ENCODE results near the gene ITGB8.

The ITGB8 gene

DNA sequence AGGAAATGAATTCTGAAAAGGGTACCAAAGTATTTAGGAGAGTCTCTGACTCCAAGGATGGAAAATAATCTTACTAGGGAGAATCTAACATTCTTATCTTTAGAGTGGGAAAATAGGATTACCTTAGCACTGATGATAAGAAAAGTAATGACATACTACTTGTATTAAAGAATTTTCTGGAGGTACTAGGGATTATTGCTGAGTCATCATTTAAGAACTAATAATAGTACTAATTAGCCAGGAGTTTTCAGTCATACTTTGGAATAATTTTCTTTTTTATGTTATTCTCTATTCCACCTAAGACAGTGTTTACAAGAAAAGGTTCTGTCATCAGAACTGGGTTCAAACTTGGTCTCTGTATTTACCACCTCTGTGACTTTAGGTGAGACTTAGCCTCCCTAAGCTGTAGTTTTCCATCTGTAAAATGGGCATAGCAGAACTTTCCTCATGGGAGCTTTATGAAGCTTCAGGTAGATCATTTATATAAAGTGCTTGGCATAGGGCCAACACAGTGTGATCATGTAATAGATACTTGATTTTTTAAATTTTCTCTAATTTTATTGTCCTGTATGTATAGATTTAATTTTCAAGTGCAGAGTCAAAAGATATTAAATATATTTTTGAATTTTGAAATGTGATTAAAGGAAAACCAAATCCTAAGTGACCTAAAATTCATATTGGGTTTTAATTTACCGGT lies 20.4 kb downstream of the ITGB8 start:
- in situ Hi-C loops (cut with MboI; ENCODE audit: low pct_unique_long_range_greater_than_20kb, low sequenced_read_pairs, unreplicated experiment): no loop called here
- TF ChIP-seq, protein P1, sequence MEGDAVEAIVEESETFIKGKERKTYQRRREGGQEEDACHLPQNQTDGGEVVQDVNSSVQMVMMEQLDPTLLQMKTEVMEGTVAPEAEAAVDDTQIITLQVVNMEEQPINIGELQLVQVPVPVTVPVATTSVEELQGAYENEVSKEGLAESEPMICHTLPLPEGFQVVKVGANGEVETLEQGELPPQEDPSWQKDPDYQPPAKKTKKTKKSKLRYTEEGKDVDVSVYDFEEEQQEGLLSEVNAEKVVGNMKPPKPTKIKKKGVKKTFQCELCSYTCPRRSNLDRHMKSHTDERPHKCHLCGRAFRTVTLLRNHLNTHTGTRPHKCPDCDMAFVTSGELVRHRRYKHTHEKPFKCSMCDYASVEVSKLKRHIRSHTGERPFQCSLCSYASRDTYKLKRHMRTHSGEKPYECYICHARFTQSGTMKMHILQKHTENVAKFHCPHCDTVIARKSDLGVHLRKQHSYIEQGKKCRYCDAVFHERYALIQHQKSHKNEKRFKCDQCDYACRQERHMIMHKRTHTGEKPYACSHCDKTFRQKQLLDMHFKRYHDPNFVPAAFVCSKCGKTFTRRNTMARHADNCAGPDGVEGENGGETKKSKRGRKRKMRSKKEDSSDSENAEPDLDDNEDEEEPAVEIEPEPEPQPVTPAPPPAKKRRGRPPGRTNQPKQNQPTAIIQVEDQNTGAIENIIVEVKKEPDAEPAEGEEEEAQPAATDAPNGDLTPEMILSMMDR (IDR thresholded peaks at IDR 0.05; ENCODE audit: extremely low read depth, insufficient read depth, missing control alignments): no peak
- DNase-seq (ENCODE audit: low spot score): no peak

DNA sequence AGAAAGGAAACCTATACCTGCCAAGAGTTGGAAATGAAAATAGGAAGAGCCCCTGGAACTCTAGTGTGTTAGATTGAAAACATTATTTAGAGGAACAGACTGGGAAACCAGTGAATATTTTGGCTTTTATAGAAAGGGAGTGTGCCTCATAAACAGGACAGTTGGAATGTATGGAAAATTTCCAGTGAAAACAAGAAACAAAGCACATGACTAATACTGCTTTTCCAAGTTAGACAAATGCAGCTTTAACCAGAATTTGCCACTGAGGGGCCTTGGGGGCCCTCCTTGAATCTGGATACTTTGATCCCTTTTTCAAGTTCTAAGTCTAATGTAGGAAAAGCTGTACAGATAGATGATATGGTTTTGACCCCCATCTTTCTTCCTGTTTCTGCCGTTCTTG lies 21.2 kb downstream of the ITGB8 start:
- DNase-seq (ENCODE audit: low spot score): no peak
- TF ChIP-seq, protein P1 (IDR thresholded peaks at IDR 0.05; ENCODE audit: extremely low read depth, insufficient read depth, missing control alignments): no peak
- in situ Hi-C loops (cut with MboI; ENCODE audit: low pct_unique_long_range_greater_than_20kb, low sequenced_read_pairs, unreplicated experiment): no loop called here

DNA sequence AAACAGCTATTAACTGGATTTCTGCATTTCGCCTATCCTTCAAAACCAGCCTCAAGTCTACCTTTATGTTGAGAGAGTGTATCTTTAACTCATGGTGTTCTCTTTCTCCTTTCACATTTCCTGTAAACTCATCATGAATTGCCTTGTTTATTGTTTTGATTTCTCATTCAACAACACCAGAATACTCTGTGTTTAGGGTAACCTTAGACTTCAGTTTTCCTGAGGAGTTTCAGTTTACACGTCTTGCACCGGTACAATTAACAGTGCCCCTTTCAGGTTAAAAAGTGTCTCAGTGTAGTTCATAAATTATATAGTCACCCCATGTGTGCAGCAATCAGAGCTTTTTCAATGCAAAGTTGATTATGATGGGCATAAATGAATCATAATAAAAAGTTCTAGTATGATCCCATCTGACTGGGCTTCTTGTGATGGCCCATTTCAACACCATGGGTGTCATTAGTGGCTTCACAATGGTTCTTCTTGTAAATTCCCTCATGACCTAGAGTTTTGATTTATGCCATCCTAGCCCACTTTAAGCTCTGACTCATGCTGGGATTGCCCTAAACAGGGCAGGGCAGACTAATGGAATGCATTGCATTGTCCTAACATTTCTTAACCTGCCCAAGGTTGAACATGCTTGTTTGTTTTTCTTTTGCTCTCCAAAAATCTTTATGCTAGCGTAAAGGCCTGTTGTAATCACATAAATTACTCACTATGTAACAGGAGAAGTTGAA lies 22.0 kb downstream of the ITGB8 start:
- in situ Hi-C loops (cut with MboI; ENCODE audit: low pct_unique_long_range_greater_than_20kb, low sequenced_read_pairs, unreplicated experiment): no loop called here
- TF ChIP-seq, protein P1 (IDR thresholded peaks at IDR 0.05; ENCODE audit: extremely low read depth, insufficient read depth, missing control alignments): no peak
- no peak for DNase-seq (ENCODE audit: low spot score)

DNA sequence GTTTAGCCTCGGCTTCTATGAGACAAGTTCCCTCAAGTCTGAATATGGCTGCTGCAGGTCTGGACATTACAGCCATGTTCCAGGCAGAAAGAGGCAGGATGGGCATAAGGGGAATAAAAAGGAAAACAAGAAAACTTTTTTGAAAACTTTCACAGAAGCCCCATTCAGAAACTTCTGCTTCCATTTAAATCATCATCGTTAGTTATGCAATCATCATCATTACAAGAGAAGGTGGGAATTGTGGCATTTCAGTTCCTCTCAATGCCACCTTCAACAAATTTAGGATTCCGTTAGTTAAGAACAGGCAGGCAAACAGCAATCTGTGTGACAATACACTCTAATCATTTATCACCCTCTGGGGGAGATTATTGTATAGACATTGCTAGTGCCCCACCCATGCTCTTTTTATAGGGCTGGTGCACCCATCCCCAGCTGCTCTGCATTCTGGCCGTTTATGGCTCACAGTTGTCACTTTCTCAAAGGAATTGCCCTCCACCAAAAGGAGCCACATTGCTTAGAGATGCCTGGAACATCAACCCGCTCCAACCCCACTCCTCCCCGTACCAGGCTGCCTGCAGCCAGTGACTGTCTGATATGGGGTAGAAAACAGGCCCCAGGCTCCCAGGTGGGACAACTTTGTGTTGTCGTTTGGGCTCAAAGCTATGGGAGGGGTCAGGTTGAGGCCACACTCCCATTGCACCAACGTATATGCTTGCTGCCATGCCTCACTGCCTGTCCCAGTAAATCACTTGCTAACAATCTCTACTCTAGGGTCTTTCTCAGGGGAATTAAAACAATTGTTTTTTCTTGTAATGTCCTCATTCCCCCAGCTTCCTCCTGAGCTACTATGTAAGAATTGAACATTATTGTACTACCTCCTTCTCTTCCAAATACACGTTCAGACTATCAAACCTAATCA lies 24.2 kb downstream of the ITGB8 start:
- in situ Hi-C loops (cut with MboI; ENCODE audit: low pct_unique_long_range_greater_than_20kb, low sequenced_read_pairs, unreplicated experiment): no loop called here
- TF ChIP-seq, protein P1 (IDR thresholded peaks at IDR 0.05; ENCODE audit: extremely low read depth, insufficient read depth, missing control alignments): no peak
- DNase-seq (ENCODE audit: low spot score): no peak

GRCh38 chr7:20358106-20358505 lies 27.4 kb downstream of the ITGB8 start:
- TF ChIP-seq, protein P1 (IDR thresholded peaks at IDR 0.05; ENCODE audit: extremely low read depth, insufficient read depth, missing control alignments): no peak
- no peak for DNase-seq (ENCODE audit: low spot score)
- in situ Hi-C loops (cut with MboI; ENCODE audit: low pct_unique_long_range_greater_than_20kb, low sequenced_read_pairs, unreplicated experiment): no loop called here

GRCh38 chr7:20358762-20359282 lies 28.1 kb downstream of the ITGB8 start:
- in situ Hi-C loops (cut with MboI; ENCODE audit: low pct_unique_long_range_greater_than_20kb, low sequenced_read_pairs, unreplicated experiment): no loop called here
- TF ChIP-seq, protein P1 (IDR thresholded peaks at IDR 0.05; ENCODE audit: extremely low read depth, insufficient read depth, missing control alignments): no peak
- DNase-seq (ENCODE audit: low spot score): no peak
